H9 (cell line): ENCODE results near the gene PACS1. TPM values are rescaled to one million over a fixed set of nuclear protein-coding genes. Genes with fewer than 3 reads are reported as not detected.

ENCODE experiments used
- DNase-seq: peaks from one replicate; pipeline ENCODE4 v3.0.0-alpha.2; 2017
- H2AFZ ChIP-seq: one replicate; pipeline ENCODE4 v1.6.1; 2013; ENCODE audit warnings: mild to moderate bottlenecking, low read length, control low read depth, moderate library complexity
- H2AK5ac ChIP-seq: 2 replicates; pipeline ENCODE4 v1.6.1; 2013; ENCODE audit warnings: low read length, control low read depth, mixed read lengths; ENCODE audit not compliant: insufficient read length
- H2BK120ac ChIP-seq: one replicate; pipeline ENCODE4 v1.6.1; 2013; ENCODE audit warnings: low read depth, mild to moderate bottlenecking, low read length, control low read depth, inconsistent platforms; ENCODE audit not compliant: poor library complexity, severe bottlenecking
- H2BK12ac ChIP-seq: 2 replicates; pipeline ENCODE4 v1.6.1; 2013; ENCODE audit warnings: low read length, control low read depth, mixed read lengths, low read depth; ENCODE audit not compliant: insufficient read length
- H2BK15ac ChIP-seq: 2 replicates; pipeline ENCODE4 v1.6.1; 2013; ENCODE audit warnings: low read depth, low read length, control low read depth
- H2BK20ac ChIP-seq: one replicate; pipeline ENCODE4 v1.6.1; 2013; ENCODE audit warnings: low read depth, mild to moderate bottlenecking, low read length, control low read depth, inconsistent platforms; ENCODE audit not compliant: poor library complexity, severe bottlenecking
- H2BK5ac ChIP-seq: 2 replicates; pipeline ENCODE4 v1.6.1; 2013; ENCODE audit warnings: low read length, control low read depth, mixed read lengths; ENCODE audit not compliant: insufficient read length
- H3K14ac ChIP-seq: 2 replicates; pipeline ENCODE4 v1.6.1; 2013; ENCODE audit warnings: low read length, control low read depth; ENCODE audit not compliant: insufficient read depth
- H3K18ac ChIP-seq: 2 replicates; pipeline ENCODE4 v1.6.1; 2013; ENCODE audit warnings: low read depth, mild to moderate bottlenecking, mixed read lengths, low read length, control low read depth; ENCODE audit not compliant: insufficient read length
- H3K23ac ChIP-seq: 2 replicates; pipeline ENCODE4 v1.6.1; 2013; ENCODE audit warnings: low read length, control low read depth, mixed read lengths, low read depth; ENCODE audit not compliant: insufficient read length
- H3K23me2 ChIP-seq: 2 replicates; pipeline ENCODE4 v1.6.1; 2013; ENCODE audit warnings: low read depth, mild to moderate bottlenecking, mixed read lengths, low read length, control low read depth; ENCODE audit not compliant: insufficient read length, poor library complexity, severe bottlenecking
- H3K27ac ChIP-seq: 2 replicates; pipeline ENCODE4 v1.5.1; 2013; ENCODE audit warnings: low read length, control low read depth, mixed read lengths, low read depth; ENCODE audit not compliant: insufficient read length
- H3K27me3 ChIP-seq: 2 replicates; pipeline ENCODE4 v1.6.1; 2013; ENCODE audit warnings: low read length, control low read depth, inconsistent platforms; ENCODE audit not compliant: insufficient read depth
- H3K4ac ChIP-seq: 2 replicates; pipeline ENCODE4 v1.6.1; 2013; ENCODE audit warnings: low read depth, mild to moderate bottlenecking, control low read depth, inconsistent platforms, low read length, moderate library complexity
- H3K4me1 ChIP-seq: 2 replicates; pipeline ENCODE4 v1.6.1; 2013; ENCODE audit warnings: low read length, control low read depth, inconsistent platforms; ENCODE audit not compliant: insufficient read depth
- H3K4me2 ChIP-seq: 2 replicates; pipeline ENCODE4 v1.6.1; 2013; ENCODE audit warnings: low read length, control low read depth, mixed read lengths; ENCODE audit not compliant: insufficient read length, insufficient read depth
- H3K56ac ChIP-seq: 2 replicates; pipeline ENCODE4 v1.6.1; 2013; ENCODE audit warnings: low read depth, mild to moderate bottlenecking, mixed read lengths, low read length, control low read depth; ENCODE audit not compliant: insufficient read length
- H3K79me1 ChIP-seq: 2 replicates; pipeline ENCODE4 v1.6.1; 2013; ENCODE audit warnings: low read depth, mild to moderate bottlenecking, moderate library complexity, low read length, control low read depth, inconsistent platforms; ENCODE audit not compliant: insufficient read depth, poor library complexity, severe bottlenecking
- H3K79me2 ChIP-seq: 2 replicates; pipeline ENCODE4 v1.6.1; 2013; ENCODE audit warnings: low read length, control low read depth, inconsistent platforms; ENCODE audit not compliant: insufficient read depth
- H3K9ac ChIP-seq: 2 replicates; pipeline ENCODE4 v1.6.1; 2013; ENCODE audit warnings: low read length, control low read depth, mixed read lengths; ENCODE audit not compliant: insufficient read length; ENCODE audit errors: extremely low read depth
- H3K9me3 ChIP-seq: one replicate; pipeline ENCODE4 v1.6.1; 2013; ENCODE audit warnings: low read depth, low read length, inconsistent platforms; ENCODE audit not compliant: control insufficient read depth
- H3T11ph ChIP-seq: one replicate; pipeline ENCODE4 v1.6.1; 2013; ENCODE audit warnings: mild to moderate bottlenecking, low read length, control low read depth, inconsistent platforms
- H4K20me1 ChIP-seq: one replicate; pipeline ENCODE4 v1.6.1; 2013; ENCODE audit not compliant: control insufficient read depth, insufficient read length, insufficient read depth
- H4K5ac ChIP-seq: 2 replicates; pipeline ENCODE4 v1.6.1; 2013; ENCODE audit warnings: low read depth, mild to moderate bottlenecking, mixed read lengths, low read length, control low read depth; ENCODE audit not compliant: insufficient read length
- H4K8ac ChIP-seq: replicated peaks from 2 replicates; pipeline ENCODE4 v1.6.1; 2013; ENCODE audit warnings: low read length, control low read depth, mixed read lengths, low read depth; ENCODE audit not compliant: insufficient read length
- H4K91ac ChIP-seq: 2 replicates; pipeline ENCODE4 v1.6.1; 2013; ENCODE audit warnings: low read depth, mild to moderate bottlenecking, moderate library complexity, mixed read lengths, low read length, control low read depth; ENCODE audit not compliant: insufficient read length
- H3K27ac Mint-ChIP-seq, 3 experiments: 2 replicates in 2 of 3; 3 replicates in 1 of 3; pipeline ENCODE4 v1.8.0; 2020 to 2021; ENCODE audit warnings: mixed read lengths in 3 of 3, mild to moderate bottlenecking in 1 of 3, moderate library complexity in 1 of 3
- H3K27me3 Mint-ChIP-seq: 2 replicates; pipeline ENCODE4 v1.8.0; 2021; ENCODE audit warnings: low read depth, mild to moderate bottlenecking, moderate library complexity, mixed read lengths
- H3K36me3 Mint-ChIP-seq, 3 experiments: 2 replicates in 2 of 3; 3 replicates in 1 of 3; pipeline ENCODE4 v1.8.0; 2020 to 2021; ENCODE audit warnings: low read depth in 3 of 3, mixed read lengths in 3 of 3; ENCODE audit not compliant: insufficient read depth in 1 of 3
- H3K4me1 Mint-ChIP-seq, 2 experiments: 2 replicates each; pipeline ENCODE4 v1.8.0; 2020; ENCODE audit warnings: mixed read lengths in 2 of 2
- H3K4me3 Mint-ChIP-seq, 2 experiments: 2 replicates in 1 of 2; 3 replicates in 1 of 2; pipeline ENCODE4 v1.8.0; 2020 to 2021; ENCODE audit warnings: mild to moderate bottlenecking in 2 of 2, mixed read lengths in 2 of 2, moderate library complexity in 1 of 2
- H3K9me3 Mint-ChIP-seq, 2 experiments: 2 replicates in 1 of 2; 3 replicates in 1 of 2; pipeline ENCODE4 v1.8.0; 2020; ENCODE audit warnings: mild to moderate bottlenecking in 2 of 2, mixed read lengths in 2 of 2, moderate library complexity in 1 of 2
- WGBS: extraction: QIAGEN DNeasy Blood & Tissue Kit; methylation state at CpG from one replicate; pipeline ENCODE4 v1.1.7; 2013; ENCODE audit warnings: missing lambda C conversion rate, low lambda C conversion rate, mixed read lengths; ENCODE audit not compliant: insufficient read length; ENCODE audit errors: extremely low coverage; 5-methylcytosine and 5-hydroxymethylcytosine counted together
- total RNA-seq: library from RNA; stranded (reverse); gene quantifications from 2 replicates; pipeline ENCODE4 v1.2.1, GENCODE V29; 2021
- TF ChIP-seq, protein P1 (sequence below): fragments of 200-600 bp; sonication (generic); conservative IDR thresholded peaks from 3 replicates; pipeline ENCODE4 v1.8.0; 2021; ENCODE audit warnings: antibody characterized with exemption, mild to moderate bottlenecking

The PACS1 gene
- total RNA-seq, 1 experiment from 2014 or later: 35.5 TPM

DNA sequence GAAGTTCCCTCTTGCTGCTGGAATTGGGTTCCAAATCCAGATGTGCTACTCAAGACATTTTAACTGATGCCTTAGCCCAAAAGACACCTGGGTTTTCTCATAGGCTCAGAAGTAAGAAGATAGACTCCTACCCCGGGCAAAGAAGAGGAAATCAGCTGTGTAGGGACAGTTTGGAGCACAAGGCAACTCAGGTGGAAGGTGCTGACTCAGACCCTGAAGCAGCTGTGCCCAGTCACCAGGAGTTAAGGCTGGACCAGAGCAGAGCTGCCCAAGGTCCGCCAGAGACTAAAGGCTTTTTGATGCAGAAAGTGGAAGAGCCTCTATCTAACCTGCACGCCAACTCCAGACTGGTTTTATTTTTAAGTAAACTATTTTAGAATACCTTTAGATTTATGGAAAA is 177.7 kb downstream of the PACS1 start:
- no peaks in the 10 kb centered on the region for H4K20me1 ChIP-seq
- peaks cover 7% of the 10 kb centered on the region; the same call in 1 of the 2 replicates for H3K27me3 Mint-ChIP-seq
- H3K23me2 ChIP-seq: no peaks in the 10 kb centered on the region
- H2BK15ac ChIP-seq: no peak overlapping the region
- no peak overlapping the region for H3T11ph ChIP-seq
- H2BK5ac ChIP-seq: no peak overlapping the region
- no peaks in the 10 kb centered on the region for H3K79me2 ChIP-seq
- no peak overlapping the region for H3K23ac ChIP-seq
- DNase-seq: no peak
- H3K18ac ChIP-seq: no peak overlapping the region
- no peak overlapping the region for H2AFZ ChIP-seq
- no peaks in the 10 kb centered on the region for H3K9me3 ChIP-seq
- no peak overlapping the region for H4K8ac ChIP-seq
- no peak overlapping the region for H3K4me2 ChIP-seq
- no peak overlapping the region for H4K91ac ChIP-seq
- no peaks in the 10 kb centered on the region for H3K4me1 Mint-ChIP-seq
- TF ChIP-seq, protein P1, sequence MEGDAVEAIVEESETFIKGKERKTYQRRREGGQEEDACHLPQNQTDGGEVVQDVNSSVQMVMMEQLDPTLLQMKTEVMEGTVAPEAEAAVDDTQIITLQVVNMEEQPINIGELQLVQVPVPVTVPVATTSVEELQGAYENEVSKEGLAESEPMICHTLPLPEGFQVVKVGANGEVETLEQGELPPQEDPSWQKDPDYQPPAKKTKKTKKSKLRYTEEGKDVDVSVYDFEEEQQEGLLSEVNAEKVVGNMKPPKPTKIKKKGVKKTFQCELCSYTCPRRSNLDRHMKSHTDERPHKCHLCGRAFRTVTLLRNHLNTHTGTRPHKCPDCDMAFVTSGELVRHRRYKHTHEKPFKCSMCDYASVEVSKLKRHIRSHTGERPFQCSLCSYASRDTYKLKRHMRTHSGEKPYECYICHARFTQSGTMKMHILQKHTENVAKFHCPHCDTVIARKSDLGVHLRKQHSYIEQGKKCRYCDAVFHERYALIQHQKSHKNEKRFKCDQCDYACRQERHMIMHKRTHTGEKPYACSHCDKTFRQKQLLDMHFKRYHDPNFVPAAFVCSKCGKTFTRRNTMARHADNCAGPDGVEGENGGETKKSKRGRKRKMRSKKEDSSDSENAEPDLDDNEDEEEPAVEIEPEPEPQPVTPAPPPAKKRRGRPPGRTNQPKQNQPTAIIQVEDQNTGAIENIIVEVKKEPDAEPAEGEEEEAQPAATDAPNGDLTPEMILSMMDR: no peak
- H2BK120ac ChIP-seq: no peak overlapping the region
- H3K4me3 Mint-ChIP-seq: no peak overlapping the region
- no peak overlapping the region for H3K27ac ChIP-seq
- H3K27me3 ChIP-seq: no peaks in the 10 kb centered on the region
- no peak overlapping the region for H3K9ac ChIP-seq
- H3K36me3 Mint-ChIP-seq: no peaks in the 10 kb centered on the region
- no peak overlapping the region for H3K56ac ChIP-seq
- no CpG with 5 or more reads among the region's 3 CpGs for WGBS
- no peaks in the 10 kb centered on the region for H3K79me1 ChIP-seq
- H2BK20ac ChIP-seq: no peak overlapping the region
- no peak overlapping the region for H3K14ac ChIP-seq
- no peaks in the 10 kb centered on the region for H3K9me3 Mint-ChIP-seq
- no peak overlapping the region for H2AK5ac ChIP-seq
- H3K27ac Mint-ChIP-seq: no peak overlapping the region
- H4K5ac ChIP-seq: no peak overlapping the region
- no peak overlapping the region for H2BK12ac ChIP-seq
- no peaks in the 10 kb centered on the region for H3K4me1 ChIP-seq
- no peak overlapping the region for H3K4ac ChIP-seq
